Gastroesophageal sphincter (tissue), 3 donors: ENCODE measurements around the gene TROAP.

Experiments used
- CTCF ChIP-seq, 4 experiments: fragments of 200-600 bp in 2 of 4; fragments of 450-650 bp in 2 of 4; sonication (generic) in 1 of 4; IDR thresholded peaks; one replicate each; pipeline ENCODE4 v1.5.1; 2017 to 2019; ENCODE audit warnings: antibody characterized with exemption in 4 of 4, mild to moderate bottlenecking in 2 of 4, moderate library complexity in 2 of 4
- EP300 ChIP-seq: sonication (generic); formaldehyde crosslinking; IDR thresholded peaks from one replicate; pipeline ENCODE4 v1.6.1; 2017; ENCODE audit warnings: antibody characterized with exemption, mild to moderate bottlenecking
- POLR2A ChIP-seq, 2 donors: fragments of 450-650 bp; IDR thresholded peaks; one replicate each; pipeline ENCODE4 v1.6.1; 2017; ENCODE audit warnings: antibody characterized with exemption in 2 of 2, mild to moderate bottlenecking in 2 of 2, moderate library complexity in 1 of 2
- POLR2AphosphoS5 ChIP-seq: sonication (generic); formaldehyde crosslinking; IDR thresholded peaks from one replicate; pipeline ENCODE4 v1.6.1; 2017; ENCODE audit warnings: antibody characterized with exemption

GRCh38 chr12:49344486-49345050 lies 21.5 kb downstream of the TROAP start:
- TF ChIP-seq CTCF (IDR thresholded peaks at IDR 0.05) (no peak), POLR2A (IDR thresholded peaks at IDR 0.05) (no peak), EP300 (no peak), POLR2AphosphoS5 (no peak)
